ENCODE measurements around the gene C9orf43. TPM values are rescaled to one million over a fixed set of nuclear protein-coding genes. Genes with fewer than 3 reads are reported as not detected.

The C9orf43 gene
- total RNA-seq, 1 donor from 2014 or later, result 1.3 TPM

- no peak overlapping the region for H3K4me3 Mint-ChIP-seq
- Histone ChIP-seq H2AFZ (replicated peaks) (no peak overlapping the region), H3K27me3 (no peaks in the 10 kb centered on the region)
Measured at GRCh38 chr9:113421726-113422125, 11.2 kb downstream of the C9orf43 start.

GRCh38 chr9:113425072-113425471 is 14.5 kb downstream of the C9orf43 start:
- H3K4me1 Mint-ChIP-seq, result peaks cover 18% of the 10 kb centered on the region

More at GRCh38 chr9:113421726-113422125, 11.2 kb downstream of the C9orf43 start:
- Mint-ChIP-seq H3K36me3 (no peaks in the 10 kb centered on the region), H3K27me3 (ENCODE audit: insufficient read depth, low read depth) (no peaks in the 10 kb centered on the region), H3K9me3 (no peaks in the 10 kb centered on the region), H3K4me1 (peaks cover 18% of the 10 kb centered on the region), H3K27ac (no peak overlapping the region)
- H3K9me3 ChIP-seq (ENCODE audit: low read depth), result no peaks in the 10 kb centered on the region
- no peak overlapping the region for H3K4me3 ChIP-seq
- H3K4me2 ChIP-seq, result no peak overlapping the region
- no peak overlapping the region for H3K9ac ChIP-seq
- H3K36me3 ChIP-seq, result no peaks in the 10 kb centered on the region
- H3K27ac ChIP-seq, result no peak overlapping the region
- H3K4me1 ChIP-seq, result peaks cover 10% of the 10 kb centered on the region
- no peaks in the 10 kb centered on the region for H3K79me2 ChIP-seq (ENCODE audit: low read depth)
- DNase-seq (ENCODE audit: low spot score), result no peak
- no peak for TF ChIP-seq EZH2 (IDR thresholded peaks at IDR 0.05)
- no peak for TF ChIP-seq EZH2phosphoT487 (IDR thresholded peaks at IDR 0.05)
- no peak for TF ChIP-seq CTCF (IDR thresholded peaks at IDR 0.05)
- H3F3A ChIP-seq (ENCODE audit: low read depth), result no peaks in the 10 kb centered on the region
- no peaks in the 10 kb centered on the region for H4K20me1 ChIP-seq (ENCODE audit: low read depth)

GRCh38 chr9:113426701-113427100 is 16.2 kb downstream of the C9orf43 start:
- H3K9me3 Mint-ChIP-seq, result no peaks in the 10 kb centered on the region
- Histone ChIP-seq H3K27ac (no peak overlapping the region), H3K27me3 (no peaks in the 10 kb centered on the region), H3K9ac (no peak overlapping the region), H4K20me1 (ENCODE audit: low read depth) (no peaks in the 10 kb centered on the region), H3K9me3 (ENCODE audit: low read depth) (no peaks in the 10 kb centered on the region), H3K4me3 (no peak overlapping the region), H3F3A (ENCODE audit: low read depth) (no peaks in the 10 kb centered on the region), H3K79me2 (ENCODE audit: low read depth) (no peaks in the 10 kb centered on the region), H3K4me2 (no peak overlapping the region), H2AFZ (replicated peaks) (no peak overlapping the region), H3K36me3 (no peaks in the 10 kb centered on the region), H3K4me1 (peaks cover 8% of the 10 kb centered on the region)
- no peak overlapping the region for H3K4me3 Mint-ChIP-seq
- H3K27ac Mint-ChIP-seq, result no peak overlapping the region
- no peaks in the 10 kb centered on the region for H3K27me3 Mint-ChIP-seq (ENCODE audit: insufficient read depth, low read depth)
- no peak for TF ChIP-seq EZH2 (IDR thresholded peaks at IDR 0.05)
- no peak for TF ChIP-seq CTCF (IDR thresholded peaks at IDR 0.05)
- TF ChIP-seq EZH2phosphoT487 (IDR thresholded peaks at IDR 0.05), result no peak
- peaks cover 11% of the 10 kb centered on the region for H3K4me1 Mint-ChIP-seq
- no peaks in the 10 kb centered on the region for H3K36me3 Mint-ChIP-seq
- DNase-seq (ENCODE audit: low spot score), result no peak

More at GRCh38 chr9:113425072-113425471, 14.5 kb downstream of the C9orf43 start:
- Histone ChIP-seq H3K27me3 (no peaks in the 10 kb centered on the region), H2AFZ (replicated peaks) (peak overlapping the region; percentile 98), H3K9ac (no peak overlapping the region), H3K27ac (no peak overlapping the region), H3K9me3 (ENCODE audit: low read depth) (no peaks in the 10 kb centered on the region), H4K20me1 (ENCODE audit: low read depth) (no peaks in the 10 kb centered on the region), H3K79me2 (ENCODE audit: low read depth) (no peaks in the 10 kb centered on the region), H3F3A (ENCODE audit: low read depth) (no peaks in the 10 kb centered on the region), H3K4me2 (peak overlapping the region; percentile 55), H3K4me3 (no peak overlapping the region), H3K36me3 (no peaks in the 10 kb centered on the region), H3K4me1 (peaks cover 8% of the 10 kb centered on the region)
- DNase-seq (ENCODE audit: low spot score), result peak; percentile 14
- Mint-ChIP-seq H3K27me3 (ENCODE audit: insufficient read depth, low read depth) (no peaks in the 10 kb centered on the region), H3K9me3 (no peaks in the 10 kb centered on the region), H3K27ac (peak overlapping the region; percentile 43), H3K36me3 (no peaks in the 10 kb centered on the region), H3K4me3 (no peak overlapping the region)
- TF ChIP-seq EZH2phosphoT487 (IDR thresholded peaks at IDR 0.05), result no peak
- no peak for TF ChIP-seq EZH2 (IDR thresholded peaks at IDR 0.05)
- TF ChIP-seq CTCF (IDR thresholded peaks at IDR 0.05), result no peak
